Tibial nerve (tissue), 4 donors: Measurements from ENCODE around the gene TRAPPC3. TPM values are rescaled to one million over a fixed set of nuclear protein-coding genes. Genes with fewer than 3 reads are reported as not detected.
A peak's percentile ranks its signal among the peaks of the same experiment; 100 is the strongest.

Experiments
- DNase-seq, 2 donors: peaks; one replicate each; pipeline ENCODE4 v3.0.0-alpha.2; 2019; ENCODE audit warnings: low spot score in 2 of 2
- H3K27ac ChIP-seq, 4 donors: fragments of 200-600 bp; sonication (generic) in 3 of 4; one replicate each; pipeline ENCODE4 v1.5.1; 2017 to 2019; ENCODE audit warnings: mild to moderate bottlenecking in 1 of 4
- H3K27me3 ChIP-seq, 2 donors: fragments of 200-600 bp; sonication (generic) in 1 of 2; one replicate each; pipeline versions ENCODE4 v1.5.1 to v1.6.0; 2017 to 2019
- H3K36me3 ChIP-seq, 3 donors: fragments of 200-600 bp; sonication (generic); one replicate each; pipeline ENCODE4 v1.5.1; 2018 to 2019
- H3K4me1 ChIP-seq, 4 donors: fragments of 200-600 bp; sonication (generic) in 3 of 4; one replicate each; pipeline ENCODE4 v1.5.1; 2017 to 2019
- H3K4me3 ChIP-seq, 4 donors: fragments of 200-600 bp; sonication (generic) in 3 of 4; one replicate each; pipeline ENCODE4 v1.5.1; 2017 to 2019; ENCODE audit warnings: mild to moderate bottlenecking in 1 of 4, moderate library complexity in 1 of 4
- H3K9me3 ChIP-seq, 4 donors: fragments of 200-600 bp; sonication (generic) in 3 of 4; one replicate each; pipeline ENCODE4 v1.5.1; 2017 to 2019
- CTCF ChIP-seq, 5 experiments: fragments of 200-600 bp in 3 of 5; fragments of 450-650 bp in 2 of 5; sonication (generic) in 3 of 5; IDR thresholded peaks; one replicate each; pipeline ENCODE4 v1.5.1; 2016 to 2019; ENCODE audit warnings: antibody characterized with exemption in 5 of 5, mild to moderate bottlenecking in 3 of 5, moderate library complexity in 2 of 5
- EP300 ChIP-seq, 2 donors: sonication (generic); formaldehyde crosslinking; IDR thresholded peaks; one replicate each; pipeline ENCODE4 v1.6.1; 2017; ENCODE audit warnings: antibody characterized with exemption in 2 of 2, mild to moderate bottlenecking in 1 of 2
- POLR2A ChIP-seq, 2 donors: fragments of 450-650 bp; IDR thresholded peaks; one replicate each; pipeline ENCODE4 v1.6.1; 2017; ENCODE audit warnings: antibody characterized with exemption in 2 of 2, mild to moderate bottlenecking in 2 of 2, moderate library complexity in 2 of 2
- WGBS, 2 donors: methylation state at CpG; one replicate each; pipeline ENCODE4 v1.1.5; 2018; 5-methylcytosine and 5-hydroxymethylcytosine counted together
- total RNA-seq, 4 donors: library from RNA; depleted of rRNA; stranded (reverse); fragments of >200 nt; gene quantifications; one replicate each; pipeline ENCODE4 v1.1.0, GENCODE V29; 2016

Gene TRAPPC3
- total RNA-seq, 4 donors from 2014 or later = 48.0 to 90.4 (median 69.1) TPM

- TF ChIP-seq EP300 (IDR thresholded peaks at IDR 0.05) (peak in 1 of 2 donors; percentile 8), CTCF (IDR thresholded peaks at IDR 0.05) (no peak), POLR2A (IDR thresholded peaks at IDR 0.05) (no peak)
- WGBS, 2 donors = 83 to 91% methylated on average over 8 of the region's 8 CpGs
- Histone ChIP-seq H3K36me3 (peaks cover 5 to 66% (median 28%) of the 10 kb centered on the region in 3 donors), H3K27me3 (no peaks in the 10 kb centered on the region), H3K9me3 (no peaks in the 10 kb centered on the region), H3K4me1 (peaks cover 0 to 76% (median 8%) of the 10 kb centered on the region in 4 donors), H3K4me3 (no peak overlapping the region), H3K27ac (peak overlapping the region in 1 of 4 donors; percentile 20)
- DNase-seq = no peak
These were observed 54.6 kb downstream of the TRAPPC3 start for GRCh38 chr1:36094621-36095061.

- H3K4me1 ChIP-seq = peaks cover 0 to 74% (median 11%) of the 10 kb centered on the region in 4 donors
- WGBS, 2 donors = 53 to 64% methylated on average over 3 of the region's 3 CpGs
- H3K27me3 ChIP-seq = no peaks in the 10 kb centered on the region
- no peaks in the 10 kb centered on the region for H3K9me3 ChIP-seq
- H3K27ac ChIP-seq = peak overlapping the region in 1 of 4 donors; percentile 36
- DNase-seq = no peak
- TF ChIP-seq EP300 (IDR thresholded peaks at IDR 0.05) (no peak), POLR2A (IDR thresholded peaks at IDR 0.05) (no peak), CTCF (IDR thresholded peaks at IDR 0.05) (no peak)
- H3K36me3 ChIP-seq = peaks cover 5 to 66% (median 28%) of the 10 kb centered on the region in 3 donors
- no peak overlapping the region for H3K4me3 ChIP-seq
These were observed 55.4 kb downstream of the TRAPPC3 start for GRCh38 chr1:36093929-36094328.

GRCh38 chr1:36093226-36093625 is 56.1 kb downstream of the TRAPPC3 start:
- TF ChIP-seq CTCF (IDR thresholded peaks at IDR 0.05) (no peak), POLR2A (IDR thresholded peaks at IDR 0.05) (no peak), EP300 (IDR thresholded peaks at IDR 0.05) (no peak)
- no peak for DNase-seq
- H3K4me3 ChIP-seq = no peak overlapping the region
- H3K4me1 ChIP-seq = peaks cover 0 to 77% (median 14%) of the 10 kb centered on the region in 4 donors
- no peaks in the 10 kb centered on the region for H3K27me3 ChIP-seq
- H3K9me3 ChIP-seq = no peaks in the 10 kb centered on the region
- H3K27ac ChIP-seq = no peak overlapping the region
- WGBS, 2 donors = 76 to 84% methylated on average over 7 of the region's 7 CpGs
- H3K36me3 ChIP-seq = peaks cover 5 to 66% (median 28%) of the 10 kb centered on the region in 3 donors

- H3K9me3 ChIP-seq = no peaks in the 10 kb centered on the region
- no peaks in the 10 kb centered on the region for H3K27me3 ChIP-seq
- H3K4me3 ChIP-seq = no peak overlapping the region
- H3K36me3 ChIP-seq = peaks cover 5 to 66% (median 28%) of the 10 kb centered on the region in 3 donors
- 93% methylated on average over 9 of the region's 9 CpGs for WGBS, 2 donors
- no peak overlapping the region for H3K27ac ChIP-seq
- peaks cover 0 to 79% (median 18%) of the 10 kb centered on the region in 4 donors for H3K4me1 ChIP-seq
- DNase-seq = no peak
- TF ChIP-seq EP300 (IDR thresholded peaks at IDR 0.05) (no peak), CTCF (IDR thresholded peaks at IDR 0.05) (no peak), POLR2A (IDR thresholded peaks at IDR 0.05) (no peak)
These were observed 56.5 kb downstream of the TRAPPC3 start for GRCh38 chr1:36092798-36093185.

GRCh38 chr1:36092166-36092797 is 57.0 kb downstream of the TRAPPC3 start:
- H3K27me3 ChIP-seq = no peaks in the 10 kb centered on the region
- H3K9me3 ChIP-seq = no peaks in the 10 kb centered on the region
- peaks cover 5 to 65% (median 28%) of the 10 kb centered on the region in 3 donors for H3K36me3 ChIP-seq
- H3K4me1 ChIP-seq = peaks cover 0 to 75% (median 18%) of the 10 kb centered on the region in 4 donors
- H3K4me3 ChIP-seq = no peak overlapping the region
- 89 to 94% methylated on average over 17 of the region's 17 CpGs for WGBS, 2 donors
- DNase-seq = no peak
- no peak overlapping the region for H3K27ac ChIP-seq
- TF ChIP-seq CTCF (IDR thresholded peaks at IDR 0.05) (no peak), POLR2A (IDR thresholded peaks at IDR 0.05) (no peak), EP300 (IDR thresholded peaks at IDR 0.05) (no peak)
